HG03521 (cell line): ENCODE measurements around the gene ZCCHC17.
"Not testable (repeated sequence)": the region's sequence is repeated elsewhere in the genome, so short reads cannot be mapped to it uniquely, and the experiment has no call there.

ENCODE experiments used
- ATAC-seq: cut with Tn5 transposase; IDR thresholded peaks from one replicate; pipeline ENCODE4 v1.9.1; 2021; ENCODE audit warnings: mild to moderate bottlenecking, moderate library complexity; ENCODE audit not compliant: unreplicated experiment

The ZCCHC17 gene

DNA sequence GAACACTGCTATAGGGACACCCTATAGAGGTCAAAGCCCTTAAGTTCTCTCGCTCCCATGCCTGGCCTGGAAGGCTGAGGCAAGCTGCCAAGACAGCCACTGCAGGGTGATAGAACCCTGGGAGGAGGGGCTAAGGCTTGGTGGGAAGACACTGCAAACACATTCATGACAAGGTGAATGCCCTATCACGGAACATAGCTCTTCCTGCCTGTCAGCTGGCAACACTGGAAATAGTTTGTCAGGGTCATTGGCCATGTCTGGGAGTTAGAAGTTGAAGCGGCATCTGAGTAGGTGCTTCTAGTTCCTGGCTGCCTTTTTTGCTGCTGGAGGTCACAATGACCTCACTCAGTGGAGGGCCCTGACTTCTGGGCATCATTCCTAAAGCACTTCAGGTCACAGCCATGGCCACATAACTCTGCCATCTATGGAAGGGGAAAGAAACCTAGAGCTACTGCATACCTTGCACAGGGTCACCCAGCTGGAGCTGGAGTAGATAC lies 71.8 kb downstream of the ZCCHC17 start:
- ATAC-seq, result no peak

DNA sequence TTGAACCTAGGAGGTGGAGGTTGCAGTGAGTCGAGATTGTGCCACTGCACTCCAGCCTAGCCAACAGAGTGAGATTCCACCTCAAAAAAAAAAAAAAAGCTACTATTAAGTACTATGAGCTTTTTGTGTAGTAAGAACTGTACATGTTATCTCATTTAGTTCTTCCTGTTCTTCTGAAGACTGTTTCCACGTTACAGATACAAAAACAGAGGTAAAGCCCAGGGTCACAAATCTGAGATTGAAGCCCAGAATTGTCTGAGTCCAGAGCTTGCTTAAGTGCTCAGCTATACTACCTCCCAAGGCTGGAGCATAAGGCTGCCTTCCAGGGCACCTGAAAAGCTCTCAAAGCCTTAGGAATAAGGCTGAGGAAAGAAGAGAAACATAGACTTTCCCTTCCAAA lies 73.2 kb downstream of the ZCCHC17 start:
- no peak for ATAC-seq

DNA sequence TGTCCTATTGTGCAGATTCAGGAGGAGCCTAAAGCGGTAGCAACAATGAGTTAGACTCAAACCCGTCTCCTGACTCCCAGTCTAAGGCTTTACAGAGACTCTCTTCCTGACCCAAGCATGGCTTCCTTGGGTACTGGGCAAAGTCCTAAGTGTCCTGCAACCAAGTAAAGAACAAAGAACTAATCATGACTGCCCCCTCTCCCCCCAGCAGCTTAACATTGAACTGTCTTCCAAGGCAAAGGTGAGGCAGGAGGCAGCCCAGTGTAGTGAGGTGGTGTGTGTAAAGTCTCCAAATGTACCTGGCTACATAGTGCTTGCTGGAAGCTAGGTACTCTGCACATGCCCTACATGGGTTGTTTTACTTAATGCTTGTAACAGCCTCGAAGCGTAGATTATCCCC lies 73.7 kb downstream of the ZCCHC17 start:
- ATAC-seq, result no peak

DNA sequence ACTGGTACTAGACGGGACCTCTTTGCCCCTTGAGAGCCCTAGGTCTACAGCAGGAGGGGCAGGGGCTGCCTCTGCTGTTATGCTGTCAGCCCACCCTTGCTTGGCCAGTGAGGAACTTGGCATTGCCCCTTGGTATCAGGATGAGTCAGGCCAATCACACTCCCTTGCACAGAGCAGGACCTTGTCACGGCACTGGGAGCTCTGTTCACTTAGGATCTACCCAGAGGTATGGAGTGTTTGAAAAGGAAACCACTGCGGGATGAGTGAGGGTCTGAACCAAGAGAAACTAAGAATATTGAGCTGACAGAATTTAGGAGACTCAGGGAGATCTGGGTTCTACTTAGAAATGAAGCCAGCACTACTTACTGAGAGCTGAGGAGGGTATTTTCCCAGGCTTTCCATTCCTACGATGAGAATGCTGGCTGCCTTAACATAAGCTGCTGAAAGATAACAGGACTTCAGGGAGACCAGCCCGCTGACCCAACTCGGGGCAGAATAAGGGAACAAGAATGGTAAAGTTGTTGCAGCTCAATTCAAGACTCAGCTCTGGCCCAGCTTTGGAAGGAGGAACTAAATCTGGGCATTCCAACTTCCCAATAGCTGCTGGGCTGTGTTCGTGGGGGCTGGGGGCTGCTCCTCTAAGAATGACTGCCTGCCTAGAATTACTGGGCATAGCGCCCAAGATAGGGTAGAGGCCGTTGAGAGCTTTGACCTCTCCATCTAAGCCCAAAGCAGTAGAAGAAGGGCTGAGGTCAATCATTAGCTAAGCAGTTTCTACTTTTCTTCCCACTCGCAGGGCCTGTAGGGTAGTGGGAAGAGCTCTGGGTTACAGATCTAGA lies 74.5 kb downstream of the ZCCHC17 start:
- no peak for ATAC-seq

DNA sequence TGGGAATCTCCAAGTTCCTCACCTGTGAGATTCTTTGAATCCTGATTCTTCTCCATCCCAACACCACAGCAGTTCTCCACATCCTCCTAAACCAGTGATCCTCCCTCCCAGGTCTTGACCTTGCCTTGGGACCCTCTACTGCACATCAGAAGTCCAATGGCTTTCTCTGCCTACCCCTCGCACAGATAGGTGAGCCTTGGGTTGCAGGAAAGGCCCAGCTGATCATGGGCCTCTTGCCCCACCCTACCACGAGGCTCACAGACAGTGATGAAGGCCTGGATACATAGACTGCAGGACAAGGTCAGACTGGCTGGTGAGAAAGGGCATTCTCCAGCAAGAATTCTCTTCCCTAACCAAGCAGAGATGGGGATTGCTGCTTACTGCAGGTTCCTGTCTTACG lies 75.2 kb downstream of the ZCCHC17 start:
- no peak for ATAC-seq

DNA sequence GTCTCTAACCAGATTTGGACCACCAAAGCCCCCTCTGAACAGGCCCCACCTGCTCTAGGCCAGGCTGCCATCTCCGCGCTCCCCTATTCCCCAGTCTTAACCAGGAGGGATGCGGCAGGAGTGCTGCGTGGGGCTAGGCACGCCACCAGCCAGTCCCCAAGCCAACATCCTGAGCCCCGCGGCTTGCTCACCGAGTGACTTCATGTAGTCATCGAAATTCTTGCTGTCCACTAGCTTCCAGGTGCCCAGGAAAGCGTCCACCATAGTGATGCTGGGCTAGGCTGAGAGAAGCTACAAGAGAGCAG lies 75.9 kb downstream of the ZCCHC17 start:
- ATAC-seq, result no peak

DNA sequence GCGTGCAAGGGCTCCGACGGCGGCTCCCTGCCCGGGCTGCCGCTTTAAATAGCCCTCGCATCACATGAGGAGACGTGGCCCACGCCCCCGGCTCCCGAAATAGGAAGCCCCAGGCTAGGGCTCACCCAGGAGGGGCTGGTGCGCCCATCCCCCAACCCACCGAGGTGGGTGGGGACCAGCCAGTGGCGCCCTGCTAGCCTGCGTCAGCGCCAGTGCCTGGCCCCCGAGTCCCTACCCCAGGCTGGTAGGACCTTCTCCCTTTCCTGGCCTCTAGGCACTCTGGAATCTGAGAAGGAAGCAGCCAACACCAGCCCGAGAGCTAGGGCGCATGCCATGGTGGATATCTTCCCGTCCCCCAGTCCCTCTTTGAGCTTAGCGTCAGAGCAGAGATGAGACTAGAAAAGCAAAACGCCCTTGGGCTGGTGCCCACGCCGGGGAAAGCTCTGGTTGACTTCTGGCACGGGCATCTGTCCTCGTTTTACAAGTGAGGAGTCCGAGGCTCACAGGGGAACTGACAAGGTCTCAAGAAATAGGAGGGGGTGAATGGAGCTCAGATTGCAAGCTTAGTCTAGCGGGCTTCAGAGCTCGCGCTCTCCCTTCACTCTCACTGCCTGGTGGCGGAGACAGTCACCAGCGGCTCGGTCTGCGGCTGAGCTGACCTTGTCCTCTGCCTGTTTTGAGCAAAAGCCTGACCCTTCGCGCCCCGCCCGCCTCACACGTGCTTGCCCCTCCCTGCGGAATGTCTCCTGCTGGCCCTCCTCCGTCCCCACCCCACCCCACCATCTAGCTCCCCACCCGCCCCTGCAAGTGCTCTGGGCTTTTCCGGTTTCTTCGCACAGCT lies 76.4 kb downstream of the ZCCHC17 start, which contains the start of gene FABP3:
FABP3 (minus strand) TSS at position 21 of the 841 bp plus-strand sequence. CDS start 62 bp downstream, outside the sequence.
- no peak for ATAC-seq

DNA sequence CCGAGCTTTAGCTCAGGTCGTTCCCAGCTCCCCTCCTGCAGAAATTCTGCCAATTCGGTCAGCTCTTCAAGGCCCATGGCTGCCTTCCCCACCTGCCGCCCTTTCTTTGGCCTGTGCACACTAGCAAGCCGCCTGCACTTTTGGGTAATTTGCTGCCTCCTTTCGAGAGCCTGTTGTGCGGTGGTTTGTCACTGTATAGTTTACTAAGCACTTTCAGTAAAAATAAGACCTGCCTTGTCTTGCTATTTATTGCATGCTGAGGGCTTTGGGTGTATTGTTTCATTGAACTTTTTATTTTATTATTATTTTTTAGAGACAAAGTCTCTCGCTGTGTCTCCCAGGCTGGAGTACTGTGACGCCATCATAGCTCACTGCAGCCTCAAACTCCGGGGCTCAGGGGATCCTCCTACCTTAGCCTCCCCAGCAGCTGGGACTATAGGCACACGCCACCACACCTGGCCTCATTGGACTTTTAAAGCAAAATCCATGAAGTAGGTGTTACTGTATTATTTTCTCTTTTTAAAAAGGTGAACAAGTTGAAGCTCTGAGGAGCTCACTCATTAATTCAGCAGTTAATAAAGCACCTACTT lies 77.2 kb downstream of the ZCCHC17 start:
- no peak for ATAC-seq

DNA sequence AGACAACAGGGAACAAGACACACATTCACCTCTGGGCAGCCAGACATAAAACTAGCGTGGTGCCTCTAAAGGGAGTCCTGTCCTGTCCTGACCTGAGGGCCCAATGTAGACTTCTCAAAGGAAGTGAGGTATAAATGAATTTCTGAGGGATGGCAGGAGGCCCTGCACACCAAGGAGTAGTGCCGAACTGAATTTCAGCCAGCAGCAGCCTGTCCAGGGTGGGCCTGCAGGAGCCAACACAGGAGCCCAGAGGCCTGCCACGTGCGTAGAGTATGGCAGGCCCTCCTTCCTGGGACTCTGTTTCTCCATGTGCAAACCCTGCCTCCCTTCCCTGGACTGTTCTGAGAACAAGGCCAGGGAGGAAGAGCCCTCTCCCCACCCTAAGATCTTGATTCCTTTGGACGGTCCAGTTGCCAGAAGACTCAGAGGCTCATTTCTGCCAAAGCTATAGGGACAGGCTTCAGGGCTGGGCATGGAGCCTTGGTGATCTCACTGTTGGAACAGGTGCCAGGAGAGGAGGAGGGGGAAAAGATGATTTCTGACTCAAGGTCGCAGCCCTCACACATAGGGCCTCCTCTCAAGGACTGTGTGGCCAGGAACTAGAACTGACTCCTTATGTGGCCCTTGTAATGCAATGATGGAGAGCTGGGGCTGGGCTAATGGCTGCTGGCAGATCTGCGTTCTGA lies 77.8 kb downstream of the ZCCHC17 start:
- no peak for ATAC-seq

DNA sequence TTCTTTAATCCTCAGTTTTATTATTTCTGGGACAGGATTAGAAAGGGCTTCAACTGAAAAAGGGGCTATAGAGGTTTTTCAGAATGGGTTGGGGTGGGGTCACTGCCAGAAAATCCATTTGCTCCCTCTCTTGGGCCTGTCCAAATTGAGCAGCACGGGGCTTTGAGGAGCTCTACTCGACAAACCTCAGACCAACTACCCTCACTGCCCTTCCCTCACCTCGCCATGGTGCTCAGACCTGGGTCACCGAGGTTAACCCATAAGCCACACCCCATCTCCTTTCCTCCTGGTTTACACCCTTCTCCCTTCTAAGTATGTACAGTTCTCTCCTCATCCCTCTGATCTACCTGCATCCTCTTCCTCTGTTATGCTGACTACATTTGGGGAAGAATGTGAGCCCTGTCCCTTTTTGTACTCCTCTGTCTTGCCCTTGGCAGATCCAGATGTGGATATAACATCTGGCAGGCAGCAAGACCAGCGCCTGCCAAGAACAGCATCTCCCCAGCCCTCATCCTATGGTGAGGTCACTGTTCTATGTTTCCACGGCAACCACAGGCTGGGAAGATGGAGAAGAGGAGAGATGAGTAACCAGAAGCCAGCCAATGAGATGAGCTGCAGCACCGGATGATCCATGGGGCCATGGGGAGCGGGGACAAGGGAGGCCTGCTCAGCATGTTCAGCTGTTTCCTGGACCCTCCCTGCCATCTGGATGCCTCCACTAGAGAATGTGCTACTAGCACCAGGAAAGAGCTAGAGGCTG lies 79.7 kb downstream of the ZCCHC17 start:
- ATAC-seq, result no peak

DNA sequence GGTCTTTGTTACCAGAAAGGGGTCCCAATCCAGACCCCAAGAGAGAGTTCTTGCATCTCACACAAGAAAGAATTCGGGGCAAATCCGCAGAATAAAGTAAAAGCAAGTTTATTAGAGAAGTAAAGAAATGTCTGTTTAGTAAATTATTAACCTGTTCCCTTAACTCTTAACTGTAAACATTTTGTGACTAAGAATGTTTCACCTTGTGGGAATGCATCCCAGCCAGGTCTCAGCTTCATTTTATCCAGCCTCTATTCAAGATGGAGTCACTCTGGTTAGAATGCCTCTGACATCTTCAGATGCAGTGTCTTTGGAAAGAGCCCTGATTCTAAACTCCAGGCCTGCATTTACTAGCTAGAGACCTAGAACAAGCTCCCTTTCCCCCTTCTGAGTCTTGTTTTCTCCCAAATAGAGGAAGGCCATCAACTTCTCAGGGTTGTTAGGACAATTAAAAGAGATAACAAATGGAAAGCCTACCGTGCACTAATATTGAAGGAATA lies 80.6 kb downstream of the ZCCHC17 start:
- no peak for ATAC-seq

DNA sequence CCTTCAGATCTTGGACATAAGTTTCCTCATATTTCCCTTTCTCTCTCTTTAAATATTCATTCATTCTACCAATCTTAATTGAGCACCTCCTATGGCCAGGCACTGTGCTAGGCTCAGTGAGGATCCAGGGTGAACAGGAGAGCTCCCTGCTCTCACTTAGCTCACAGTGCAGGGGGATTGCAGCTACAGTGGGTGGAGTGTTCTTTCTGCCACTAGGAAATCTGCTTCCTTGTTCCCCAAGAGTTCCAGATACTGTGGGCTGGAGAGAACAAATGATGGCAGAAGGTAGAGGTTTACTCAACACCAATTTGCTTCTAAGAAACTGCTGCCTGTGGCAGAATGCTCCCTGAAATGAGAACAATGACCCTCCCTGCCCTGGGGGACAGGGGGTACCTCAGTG lies 81.2 kb downstream of the ZCCHC17 start:
- no peak for ATAC-seq

DNA sequence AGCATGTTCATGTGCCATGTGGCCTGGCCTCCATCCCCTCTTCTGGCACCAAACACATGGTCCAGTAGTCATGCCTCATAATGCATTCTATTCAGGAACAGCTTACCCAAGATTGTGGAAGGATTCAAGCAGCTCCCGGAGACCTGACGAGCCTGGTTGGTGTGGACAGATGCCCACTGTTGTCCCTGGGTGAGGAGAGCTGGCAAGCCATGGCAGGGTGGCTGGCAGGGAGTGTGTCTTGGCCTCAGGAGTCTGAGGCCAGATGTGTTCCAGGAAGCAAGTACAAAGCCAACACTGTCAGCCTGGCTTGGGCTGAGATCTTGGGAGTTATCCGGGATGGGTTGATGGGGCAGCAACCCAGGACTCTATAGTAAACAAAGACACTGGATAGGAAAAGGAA lies 83.3 kb downstream of the ZCCHC17 start:
- no peak for ATAC-seq

DNA sequence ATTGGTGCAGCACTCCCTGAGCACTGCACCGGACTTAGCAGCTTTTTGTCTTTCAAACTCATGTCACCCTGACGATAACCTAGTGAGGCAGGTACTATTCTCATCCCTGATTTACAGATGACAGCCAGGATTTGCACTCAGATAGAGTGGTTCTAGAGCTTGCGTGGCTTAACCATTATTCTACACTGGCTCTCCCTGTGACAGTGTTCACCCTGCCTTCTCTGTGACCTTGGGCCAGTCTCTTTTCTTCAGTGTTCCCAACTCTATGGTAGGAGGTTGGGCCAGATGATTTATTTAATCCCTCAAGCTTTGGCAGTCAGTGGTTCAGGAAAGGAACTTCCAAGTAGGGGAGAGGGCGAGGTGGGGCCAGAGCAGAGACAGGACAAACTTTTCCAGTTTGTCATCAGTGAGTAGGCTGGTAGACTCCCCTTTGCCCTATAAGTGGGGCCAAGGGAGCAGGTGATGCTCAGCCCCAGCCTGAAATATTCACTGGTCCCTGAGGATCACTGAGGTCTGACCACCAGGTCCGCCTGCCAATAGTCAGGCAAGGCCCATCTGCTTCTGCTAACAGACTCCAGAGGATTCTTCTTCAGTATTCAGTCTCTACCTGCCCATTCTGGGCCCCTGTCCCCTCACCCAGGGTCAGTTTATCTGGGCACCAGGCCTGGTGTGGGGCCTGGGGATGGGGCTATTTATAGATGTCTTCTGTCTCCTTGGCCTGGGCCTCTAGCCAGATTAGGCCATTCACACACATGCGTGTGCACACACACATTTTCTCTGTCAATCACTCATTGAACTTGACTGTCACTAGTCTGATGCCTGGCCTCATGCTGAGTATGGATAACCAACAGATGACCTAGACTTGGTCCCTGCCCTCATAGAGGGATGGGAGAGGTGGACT lies 84.8 kb downstream of the ZCCHC17 start:
- ATAC-seq, result no peak

DNA sequence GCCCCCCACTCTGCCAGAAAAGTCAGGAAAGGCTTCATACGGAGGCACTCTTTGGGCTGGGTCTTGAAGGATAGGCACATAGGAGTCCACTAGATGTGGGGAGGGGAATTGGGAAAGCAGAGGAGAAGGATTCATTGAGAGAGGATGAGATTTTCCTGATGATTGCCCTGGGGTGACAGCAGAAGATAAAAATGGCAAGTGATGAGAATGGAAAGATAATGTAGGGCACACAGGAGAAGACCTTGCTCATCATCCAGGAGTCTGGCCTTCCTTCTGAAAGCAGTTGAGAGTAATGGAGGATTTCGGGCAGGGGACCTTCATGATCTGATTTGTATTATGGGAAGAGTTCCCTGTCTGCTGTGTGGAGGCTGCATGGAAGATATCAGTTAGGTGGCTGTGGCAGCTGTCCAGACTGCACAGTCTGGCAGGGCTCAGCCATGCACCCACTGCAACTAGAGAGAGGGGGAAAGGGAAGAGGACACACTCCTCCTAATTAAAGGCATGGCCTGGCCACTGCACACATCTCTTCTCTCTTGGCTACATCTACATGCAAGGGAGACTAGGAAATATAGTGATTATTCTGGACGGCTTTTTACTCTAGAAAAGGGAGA lies 85.7 kb downstream of the ZCCHC17 start:
- ATAC-seq, result no peak

DNA sequence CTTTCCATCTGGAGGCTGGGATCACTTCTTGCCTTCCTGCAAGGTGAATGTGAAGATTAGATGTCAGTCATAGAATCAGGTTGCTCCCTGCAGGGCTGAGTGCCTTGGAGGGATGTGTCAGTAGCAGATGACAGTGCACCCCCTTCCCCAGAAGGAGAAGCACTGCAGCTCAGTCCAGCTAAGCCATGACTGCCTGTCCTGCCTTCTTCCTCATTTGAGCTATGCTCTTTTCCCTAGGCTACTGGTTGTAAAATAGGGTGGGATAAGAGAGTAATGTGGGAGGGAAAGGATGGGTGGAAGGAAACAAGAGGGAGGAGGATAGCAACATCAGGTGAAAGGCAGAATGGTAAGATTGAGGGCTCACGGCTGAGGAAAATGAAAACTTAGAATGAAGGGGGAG lies 87.1 kb downstream of the ZCCHC17 start:
- no peak for ATAC-seq

DNA sequence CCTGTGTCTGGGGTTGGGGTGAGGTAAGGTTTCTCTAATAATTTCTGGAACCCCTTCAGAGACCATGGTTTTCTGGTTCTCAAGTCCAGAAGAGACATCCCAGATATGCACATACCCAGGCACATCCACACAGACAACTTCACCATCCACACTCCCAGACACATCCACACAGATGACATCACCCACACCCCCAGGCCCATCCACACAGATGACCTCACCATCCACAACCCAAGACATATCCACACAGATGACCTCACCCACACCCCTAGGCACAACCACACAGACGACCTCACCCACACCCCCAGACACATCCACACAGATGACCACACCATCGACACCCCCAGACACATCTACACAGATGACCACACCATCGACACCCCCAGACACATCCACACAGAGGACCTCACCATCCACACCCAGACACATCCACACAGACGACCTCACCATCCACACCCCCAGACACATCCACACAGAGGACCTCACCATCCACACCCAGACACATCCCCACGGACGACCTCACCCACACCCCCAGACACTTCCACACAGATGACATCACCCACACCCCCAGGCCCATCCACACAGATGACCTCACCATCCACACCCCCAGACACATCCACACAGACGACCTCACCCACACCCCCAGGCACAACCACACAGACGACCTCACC lies 89.9 kb downstream of the ZCCHC17 start:
- ATAC-seq, result not testable (repeated sequence)

DNA sequence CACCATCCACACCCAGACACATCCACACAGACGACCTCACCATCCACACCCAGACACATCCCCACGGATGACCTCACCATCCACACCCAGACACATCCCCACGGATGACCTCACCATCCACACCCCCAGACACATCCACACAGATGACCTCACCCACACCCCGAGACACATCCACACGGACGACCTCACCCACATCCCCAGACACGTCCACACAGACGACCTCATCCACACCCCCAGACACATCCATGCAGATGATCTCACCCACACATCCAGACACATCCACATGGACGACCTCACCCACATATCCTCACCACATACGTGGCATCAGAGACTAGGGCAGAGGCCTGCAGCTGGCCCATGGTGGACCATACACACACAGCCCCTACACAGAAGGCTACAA lies 90.8 kb downstream of the ZCCHC17 start:
- ATAC-seq, result no peak
